ENCODE measurements around the gene SLC26A11. TPM values are rescaled to one million over a fixed set of nuclear protein-coding genes. Genes with fewer than 3 reads are reported as not detected.

The SLC26A11 gene
- total and polyA plus RNA-seq, 7 experiments from 2014 or later, result 3.7 to 87.5 (median 63.0) TPM

DNA sequence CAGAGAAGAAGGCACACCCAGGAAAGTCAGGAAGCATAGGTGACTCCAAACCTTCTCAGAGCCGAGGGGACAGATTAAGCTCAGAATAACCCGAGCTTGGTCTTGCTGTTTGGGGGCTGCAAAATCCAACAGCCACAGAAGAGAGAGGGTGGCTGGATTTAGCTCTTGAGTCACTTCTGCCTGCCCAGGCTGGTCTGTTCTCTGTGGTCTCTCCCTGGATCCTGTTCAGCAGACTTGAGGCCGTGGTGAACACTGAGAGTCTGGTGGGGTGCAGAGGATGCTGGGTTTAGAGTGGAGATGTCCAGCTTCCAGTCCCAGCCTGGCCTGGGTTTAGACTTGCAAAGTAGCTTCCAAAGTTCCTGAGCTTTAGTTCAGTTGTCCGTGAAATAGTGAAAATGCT lies 8.8 kb downstream of the SLC26A11 start:
- Mint-ChIP-seq H3K27me3 (no peaks in the 10 kb centered on the region), H3K27ac (no peak overlapping the region), H3K4me3 (no peak overlapping the region), H3K4me1 (peaks cover 0 to 6% (median 0%) of the 10 kb centered on the region in 7 donors), H3K36me3 (peaks cover 12 to 50% (median 33%) of the 10 kb centered on the region in 5 donors), H3K9me3 (peaks cover 0 to 28% (median 14%) of the 10 kb centered on the region in 11 donors)
- H3K4me1 ChIP-seq (ENCODE audit: control insufficient read depth in 2 of 2, insufficient read depth in 2 of 2, low read length in 2 of 2), result no peaks in the 10 kb centered on the region
- intact Hi-C loops (cut with micrococcal nuclease), result no loop called here
- H3K9me3 ChIP-seq (ENCODE audit: control insufficient read depth in 2 of 3, low read length in 3 of 3), result peaks cover 0 to 18% (median 0%) of the 10 kb centered on the region in 3 experiments
- H3K4me3 ChIP-seq (ENCODE audit: low read length), result no peak overlapping the region
- H3K27me3 ChIP-seq (ENCODE audit: control insufficient read depth in 2 of 2, insufficient read depth in 2 of 2, low read length in 2 of 2), result no peaks in the 10 kb centered on the region
- H3K36me3 ChIP-seq (ENCODE audit: control insufficient read depth in 2 of 3, insufficient read depth in 3 of 3, low read length in 3 of 3), result peaks cover 0 to 42% (median 0%) of the 10 kb centered on the region in 3 experiments
- DNase-seq, result no peak
- POLR2A ChIA-PET, result interaction anchor here (0.7 to 0.8 kb wide), 2 partner anchors 23 to 199 kb away, joined by 3 read pairs; no protein-coding TSS in a partner anchor
- CTCF ChIA-PET, result no interaction called here
- no peak for ATAC-seq
- no peak overlapping the region for H3K27ac ChIP-seq (ENCODE audit: low read depth, low read length)

DNA sequence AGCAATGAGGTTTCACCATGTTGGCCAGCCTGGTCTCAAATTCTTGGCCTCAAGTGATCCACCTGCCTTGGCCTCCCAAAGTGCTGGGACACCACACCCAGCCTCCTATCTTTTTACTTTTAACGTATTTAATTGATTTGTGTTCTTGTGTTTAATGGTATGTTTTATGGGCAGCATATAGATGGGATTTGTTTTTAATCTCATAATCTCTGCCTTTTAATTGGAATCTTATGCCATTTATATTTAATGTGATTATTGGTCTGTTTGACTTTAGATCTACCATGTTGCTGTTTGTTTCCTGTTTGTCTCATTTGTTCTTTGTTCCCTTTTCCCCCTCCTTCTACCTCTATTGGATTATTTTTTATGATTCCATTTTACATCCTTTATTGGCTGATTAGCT lies 12.2 kb downstream of the SLC26A11 start:
- Histone ChIP-seq H3K36me3 (ENCODE audit: control insufficient read depth in 2 of 3, insufficient read depth in 3 of 3, low read length in 3 of 3) (peaks cover 0 to 65% (median 2%) of the 10 kb centered on the region in 3 experiments), H3K27ac (ENCODE audit: low read depth, low read length) (no peak overlapping the region), H3K27me3 (ENCODE audit: control insufficient read depth in 2 of 2, insufficient read depth in 2 of 2, low read length in 2 of 2) (no peaks in the 10 kb centered on the region), H3K9me3 (ENCODE audit: control insufficient read depth in 2 of 3, low read length in 3 of 3) (peaks cover 0 to 18% (median 0%) of the 10 kb centered on the region in 3 experiments), H3K4me1 (ENCODE audit: control insufficient read depth in 2 of 2, insufficient read depth in 2 of 2, low read length in 2 of 2) (no peaks in the 10 kb centered on the region), H3K4me3 (ENCODE audit: low read length) (no peak overlapping the region)
- intact Hi-C loops (cut with micrococcal nuclease), result no loop called here
- H3K27ac Mint-ChIP-seq, result peak overlapping the region in 1 of 9 donors; percentile 10
- DNase-seq, result no peak
- H3K36me3 Mint-ChIP-seq, result peaks cover 17 to 65% (median 46%) of the 10 kb centered on the region in 5 donors
- H3K4me1 Mint-ChIP-seq, result peaks cover 0 to 2% (median 0%) of the 10 kb centered on the region in 7 donors
- peaks cover 0 to 34% (median 17%) of the 10 kb centered on the region in 11 donors for H3K9me3 Mint-ChIP-seq
- no peak overlapping the region for H3K4me3 Mint-ChIP-seq
- POLR2A ChIA-PET, result interaction anchor here (1.1 to 1.8 kb wide), 2 partner anchors 13 to 128 kb away, joined by 3 to 5 read pairs; partner anchors contain the start of genes SGSH and SLC26A11
- ATAC-seq, result no peak
- no peaks in the 10 kb centered on the region for H3K27me3 Mint-ChIP-seq
- CTCF ChIA-PET, result interaction anchor here (0.8 kb wide), 1 partner anchor 413 kb away, joined by 3 read pairs; no protein-coding TSS in a partner anchor

DNA sequence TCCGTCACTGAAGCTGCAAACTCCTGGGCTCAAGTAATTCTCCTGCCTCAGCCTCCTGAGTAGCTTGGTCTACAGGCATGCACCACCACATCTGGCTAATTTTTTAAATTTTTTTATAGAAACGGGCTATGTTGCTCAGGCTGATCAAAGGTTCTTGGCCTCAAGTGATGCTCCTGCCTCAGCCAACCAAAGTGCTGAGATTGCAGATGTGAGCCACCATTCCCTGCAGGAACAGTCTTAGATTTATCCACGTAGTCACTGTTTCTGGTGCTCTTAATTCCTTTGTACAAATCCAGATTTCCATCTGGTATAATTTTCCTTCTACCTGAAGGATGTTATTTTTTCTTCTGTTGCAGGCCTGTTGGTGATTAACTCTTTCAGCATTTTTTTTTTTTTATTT lies 13.0 kb downstream of the SLC26A11 start:
- peaks cover 0 to 68% (median 7%) of the 10 kb centered on the region in 3 experiments for H3K36me3 ChIP-seq (ENCODE audit: control insufficient read depth in 2 of 3, insufficient read depth in 3 of 3, low read length in 3 of 3)
- Mint-ChIP-seq H3K36me3 (peaks cover 17 to 71% (median 51%) of the 10 kb centered on the region in 5 donors), H3K4me3 (no peak overlapping the region), H3K9me3 (peaks cover 0 to 34% (median 17%) of the 10 kb centered on the region in 11 donors), H3K4me1 (peaks cover 0 to 2% (median 0%) of the 10 kb centered on the region in 7 donors), H3K27ac (no peak overlapping the region), H3K27me3 (no peaks in the 10 kb centered on the region)
- H3K9me3 ChIP-seq (ENCODE audit: control insufficient read depth in 2 of 3, low read length in 3 of 3), result peaks cover 0 to 18% (median 0%) of the 10 kb centered on the region in 3 experiments
- DNase-seq, result no peak
- no peaks in the 10 kb centered on the region for H3K27me3 ChIP-seq (ENCODE audit: control insufficient read depth in 2 of 2, insufficient read depth in 2 of 2, low read length in 2 of 2)
- H3K4me3 ChIP-seq (ENCODE audit: low read length), result no peak overlapping the region
- ATAC-seq, result no peak
- H3K27ac ChIP-seq (ENCODE audit: low read depth, low read length), result no peak overlapping the region
- no peaks in the 10 kb centered on the region for H3K4me1 ChIP-seq (ENCODE audit: control insufficient read depth in 2 of 2, insufficient read depth in 2 of 2, low read length in 2 of 2)
- POLR2A ChIA-PET, result interaction anchor here (1.1 to 1.8 kb wide), 2 partner anchors 14 to 127 kb away, joined by 3 to 5 read pairs; partner anchors contain the start of genes SGSH and SLC26A11
- CTCF ChIA-PET, result no interaction called here
- intact Hi-C loops (cut with micrococcal nuclease), result no loop called here

DNA sequence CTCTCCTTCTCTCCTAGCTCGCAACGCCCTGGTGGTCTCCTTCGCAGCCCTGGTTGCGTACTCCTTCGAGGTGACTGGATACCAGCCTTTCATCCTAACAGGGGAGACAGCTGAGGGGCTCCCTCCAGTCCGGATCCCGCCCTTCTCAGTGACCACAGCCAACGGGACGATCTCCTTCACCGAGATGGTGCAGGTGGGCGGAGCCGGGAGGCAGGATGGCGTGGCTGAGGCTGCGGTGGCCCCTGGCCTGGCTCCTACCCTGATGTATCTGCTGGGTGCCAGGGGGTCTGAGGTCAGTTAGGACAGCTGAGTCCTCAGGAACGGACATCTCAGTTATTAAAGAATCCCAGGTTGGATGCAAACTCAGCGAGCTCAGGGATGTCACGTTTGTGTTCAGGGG lies 16.7 kb downstream of the SLC26A11 start:
- ChIA-PET CTCF (interaction anchor here (1.6 kb wide), 1 partner anchor 41 kb away, joined by 4 read pairs; no protein-coding TSS in a partner anchor), POLR2A (no interaction called here)
- Mint-ChIP-seq H3K4me3 (no peak overlapping the region), H3K27me3 (no peaks in the 10 kb centered on the region), H3K36me3 (peaks cover 14 to 56% (median 43%) of the 10 kb centered on the region in 5 donors), H3K9me3 (peaks cover 0 to 25% (median 11%) of the 10 kb centered on the region in 11 donors), H3K4me1 (no peaks in the 10 kb centered on the region), H3K27ac (no peak overlapping the region)
- H3K4me3 ChIP-seq (ENCODE audit: low read length), result no peak overlapping the region
- H3K36me3 ChIP-seq (ENCODE audit: control insufficient read depth in 2 of 3, insufficient read depth in 3 of 3, low read length in 3 of 3), result peaks cover 4 to 66% (median 7%) of the 10 kb centered on the region in 3 experiments
- no peaks in the 10 kb centered on the region for H3K4me1 ChIP-seq (ENCODE audit: control insufficient read depth in 2 of 2, insufficient read depth in 2 of 2, low read length in 2 of 2)
- H3K27ac ChIP-seq (ENCODE audit: low read depth, low read length), result no peak overlapping the region
- peaks cover 0 to 18% (median 0%) of the 10 kb centered on the region in 3 experiments for H3K9me3 ChIP-seq (ENCODE audit: control insufficient read depth in 2 of 3, low read length in 3 of 3)
- intact Hi-C loops (cut with micrococcal nuclease), result no loop called here
- ATAC-seq (no peak), DNase-seq (no peak)
- no peaks in the 10 kb centered on the region for H3K27me3 ChIP-seq (ENCODE audit: control insufficient read depth in 2 of 2, insufficient read depth in 2 of 2, low read length in 2 of 2)

DNA sequence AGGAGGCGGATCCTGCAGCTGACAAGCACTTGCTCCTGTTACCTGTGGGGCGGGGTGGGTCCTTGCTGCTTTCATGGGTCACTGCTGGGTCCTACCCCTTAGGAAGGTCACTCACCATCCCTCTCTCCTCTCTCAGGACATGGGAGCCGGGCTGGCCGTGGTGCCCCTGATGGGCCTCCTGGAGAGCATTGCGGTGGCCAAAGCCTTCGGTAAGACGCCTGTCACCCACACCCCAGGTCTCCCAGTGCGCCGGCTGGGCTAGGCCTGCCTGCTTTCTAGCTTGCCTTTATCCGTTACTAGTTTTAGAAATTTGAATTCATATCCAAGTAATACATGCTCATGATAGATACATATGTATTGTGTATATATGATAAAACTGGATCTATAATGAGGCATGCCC lies 17.2 kb downstream of the SLC26A11 start:
- ChIA-PET CTCF (interaction anchor here (1.6 kb wide), 1 partner anchor 42 kb away, joined by 4 read pairs; no protein-coding TSS in a partner anchor), POLR2A (no interaction called here)
- Mint-ChIP-seq H3K36me3 (peaks cover 14 to 51% (median 40%) of the 10 kb centered on the region in 5 donors), H3K4me3 (no peak overlapping the region), H3K9me3 (peaks cover 0 to 20% (median 11%) of the 10 kb centered on the region in 11 donors), H3K27me3 (no peaks in the 10 kb centered on the region), H3K4me1 (no peaks in the 10 kb centered on the region), H3K27ac (no peak overlapping the region)
- ATAC-seq (no peak), DNase-seq (no peak)
- Histone ChIP-seq H3K9me3 (ENCODE audit: control insufficient read depth in 2 of 3, low read length in 3 of 3) (peaks cover 0 to 14% (median 0%) of the 10 kb centered on the region in 3 experiments), H3K36me3 (ENCODE audit: control insufficient read depth in 2 of 3, insufficient read depth in 3 of 3, low read length in 3 of 3) (peaks cover 4 to 66% (median 7%) of the 10 kb centered on the region in 3 experiments), H3K27me3 (ENCODE audit: control insufficient read depth in 2 of 2, insufficient read depth in 2 of 2, low read length in 2 of 2) (no peaks in the 10 kb centered on the region), H3K27ac (ENCODE audit: low read depth, low read length) (no peak overlapping the region), H3K4me3 (ENCODE audit: low read length) (no peak overlapping the region), H3K4me1 (ENCODE audit: control insufficient read depth in 2 of 2, insufficient read depth in 2 of 2, low read length in 2 of 2) (no peaks in the 10 kb centered on the region)
- intact Hi-C loops (cut with micrococcal nuclease), result no loop called here

DNA sequence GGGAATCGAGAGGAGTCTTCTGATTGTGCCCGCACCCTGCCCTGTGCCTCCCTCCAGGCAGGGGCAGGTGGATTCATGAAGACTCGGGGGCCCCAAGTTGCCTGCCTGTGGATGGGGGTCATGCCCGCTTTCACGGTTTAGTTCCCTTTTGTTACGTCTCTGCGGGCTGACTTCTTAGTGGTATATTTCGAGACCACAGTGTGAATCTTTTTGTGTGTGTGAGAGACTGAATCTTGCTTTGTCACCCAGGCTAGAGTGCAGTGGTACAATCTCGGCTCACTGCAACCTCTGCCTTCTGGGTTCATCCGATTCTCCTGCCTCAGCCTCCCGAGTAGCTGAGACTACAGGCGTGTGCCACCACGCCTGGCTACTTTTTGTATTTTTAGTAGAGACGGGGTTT lies 22.3 kb downstream of the SLC26A11 start:
- peaks cover 4 to 57% (median 4%) of the 10 kb centered on the region in 3 experiments for H3K36me3 ChIP-seq (ENCODE audit: control insufficient read depth in 2 of 3, insufficient read depth in 3 of 3, low read length in 3 of 3)
- ChIA-PET POLR2A (no interaction called here), CTCF (no interaction called here)
- Mint-ChIP-seq H3K36me3 (peaks cover 2 to 21% (median 18%) of the 10 kb centered on the region in 5 donors), H3K27me3 (no peaks in the 10 kb centered on the region), H3K27ac (no peak overlapping the region), H3K4me3 (no peak overlapping the region), H3K4me1 (no peaks in the 10 kb centered on the region), H3K9me3 (no peaks in the 10 kb centered on the region)
- H3K4me3 ChIP-seq (ENCODE audit: low read length), result no peak overlapping the region
- no peak overlapping the region for H3K27ac ChIP-seq (ENCODE audit: low read depth, low read length)
- no peaks in the 10 kb centered on the region for H3K9me3 ChIP-seq (ENCODE audit: control insufficient read depth in 2 of 3, low read length in 3 of 3)
- ATAC-seq (no peak), DNase-seq (no peak)
- no peaks in the 10 kb centered on the region for H3K4me1 ChIP-seq (ENCODE audit: control insufficient read depth in 2 of 2, insufficient read depth in 2 of 2, low read length in 2 of 2)
- H3K27me3 ChIP-seq (ENCODE audit: control insufficient read depth in 2 of 2, insufficient read depth in 2 of 2, low read length in 2 of 2), result no peaks in the 10 kb centered on the region
- intact Hi-C loops (cut with micrococcal nuclease), result no loop called here
